Muscle layer of duodenum (tissue), 2 donors: ENCODE results near the gene APOBEC3G.

Experiments used
- H3K27ac ChIP-seq: one replicate; pipeline ENCODE4 v1.7.0; 2013; ENCODE audit warnings: mild to moderate bottlenecking, low read length
- H3K27me3 ChIP-seq: one replicate; pipeline ENCODE4 v1.7.0; 2013; ENCODE audit warnings: low read depth, mild to moderate bottlenecking, control low read depth, low read length
- H3K36me3 ChIP-seq, 2 donors: one replicate each; pipeline ENCODE4 v1.7.0; 2013; ENCODE audit warnings: low read length in 2 of 2, control low read depth in 1 of 2, mild to moderate bottlenecking in 1 of 2; ENCODE audit not compliant: insufficient read depth in 2 of 2, control insufficient read depth in 1 of 2
- H3K4me1 ChIP-seq, 2 donors: one replicate each; pipeline ENCODE4 v1.7.0; 2013; ENCODE audit warnings: low read length in 2 of 2, mild to moderate bottlenecking in 2 of 2, control low read depth in 1 of 2, moderate library complexity in 1 of 2; ENCODE audit not compliant: insufficient read depth in 2 of 2, control insufficient read depth in 1 of 2
- H3K4me3 ChIP-seq, 2 donors: one replicate each; pipeline ENCODE4 v1.7.0; 2013; ENCODE audit warnings: low read length in 2 of 2, low read depth in 1 of 2, mild to moderate bottlenecking in 1 of 2
- H3K9me3 ChIP-seq, 2 donors: one replicate each; pipeline ENCODE4 v1.7.0; 2013; ENCODE audit warnings: low read length in 2 of 2, control low read depth in 1 of 2, mild to moderate bottlenecking in 1 of 2; ENCODE audit not compliant: control insufficient read depth in 1 of 2
- donor health status: healthy.

APOBEC3G gene

GRCh38 chr22:39110631-39111561, 33.8 kb downstream of the APOBEC3G start:
- no peak overlapping the region for H3K27ac ChIP-seq
- no peaks in the 10 kb centered on the region for H3K27me3 ChIP-seq
- H3K4me1 ChIP-seq: no peaks in the 10 kb centered on the region
- H3K9me3 ChIP-seq: no peaks in the 10 kb centered on the region
- H3K4me3 ChIP-seq: no peak overlapping the region
- H3K36me3 ChIP-seq: no peaks in the 10 kb centered on the region

GRCh38 chr22:39114112-39114511, 37.0 kb downstream of the APOBEC3G start:
- Histone ChIP-seq H3K27ac (no peak overlapping the region), H3K9me3 (no peaks in the 10 kb centered on the region), H3K27me3 (no peaks in the 10 kb centered on the region), H3K36me3 (no peaks in the 10 kb centered on the region), H3K4me1 (no peaks in the 10 kb centered on the region), H3K4me3 (no peak overlapping the region)

GRCh38 chr22:39115570-39115969, 38.5 kb downstream of the APOBEC3G start:
- no peaks in the 10 kb centered on the region for H3K27me3 ChIP-seq
- no peak overlapping the region for H3K27ac ChIP-seq
- no peaks in the 10 kb centered on the region for H3K9me3 ChIP-seq
- H3K4me1 ChIP-seq: no peaks in the 10 kb centered on the region
- H3K36me3 ChIP-seq: no peaks in the 10 kb centered on the region
- no peak overlapping the region for H3K4me3 ChIP-seq

GRCh38 chr22:39115977-39116621, 39.0 kb downstream of the APOBEC3G start:
- Histone ChIP-seq H3K4me3 (no peak overlapping the region), H3K27ac (no peak overlapping the region), H3K36me3 (no peaks in the 10 kb centered on the region), H3K27me3 (no peaks in the 10 kb centered on the region), H3K4me1 (no peaks in the 10 kb centered on the region), H3K9me3 (no peaks in the 10 kb centered on the region)

- no peaks in the 10 kb centered on the region for H3K27me3 ChIP-seq
- no peaks in the 10 kb centered on the region for H3K4me1 ChIP-seq
- H3K27ac ChIP-seq: no peak overlapping the region
- H3K4me3 ChIP-seq: no peak overlapping the region
- H3K36me3 ChIP-seq: no peaks in the 10 kb centered on the region
- no peaks in the 10 kb centered on the region for H3K9me3 ChIP-seq
Observed at GRCh38 chr22:39117585-39118191, 40.6 kb downstream of the APOBEC3G start.

GRCh38 chr22:39120983-39121382, 43.9 kb downstream of the APOBEC3G start:
- Histone ChIP-seq H3K4me1 (no peaks in the 10 kb centered on the region), H3K36me3 (no peaks in the 10 kb centered on the region), H3K27ac (no peak overlapping the region), H3K9me3 (no peaks in the 10 kb centered on the region), H3K27me3 (no peaks in the 10 kb centered on the region), H3K4me3 (no peak overlapping the region)

GRCh38 chr22:39122772-39123470, 45.8 kb downstream of the APOBEC3G start:
- Histone ChIP-seq H3K27ac (no peak overlapping the region), H3K9me3 (no peaks in the 10 kb centered on the region), H3K4me1 (no peaks in the 10 kb centered on the region), H3K27me3 (no peaks in the 10 kb centered on the region), H3K4me3 (no peak overlapping the region), H3K36me3 (no peaks in the 10 kb centered on the region)

- Histone ChIP-seq H3K4me3 (no peak overlapping the region), H3K36me3 (no peaks in the 10 kb centered on the region), H3K9me3 (no peaks in the 10 kb centered on the region), H3K4me1 (no peaks in the 10 kb centered on the region), H3K27me3 (no peaks in the 10 kb centered on the region), H3K27ac (no peak overlapping the region)
Observed at GRCh38 chr22:39123751-39124581, 46.9 kb downstream of the APOBEC3G start.

GRCh38 chr22:39125622-39126021, 48.5 kb downstream of the APOBEC3G start:
- H3K9me3 ChIP-seq: no peaks in the 10 kb centered on the region
- H3K4me1 ChIP-seq: peaks cover 0 to 4% of the 10 kb centered on the region in 2 donors
- no peak overlapping the region for H3K27ac ChIP-seq
- H3K27me3 ChIP-seq: no peaks in the 10 kb centered on the region
- H3K4me3 ChIP-seq: no peak overlapping the region
- H3K36me3 ChIP-seq: peaks cover 0 to 3% of the 10 kb centered on the region in 2 donors

- H3K27me3 ChIP-seq: no peaks in the 10 kb centered on the region
- H3K9me3 ChIP-seq: no peaks in the 10 kb centered on the region
- peaks cover 0 to 16% of the 10 kb centered on the region in 2 donors for H3K4me1 ChIP-seq
- H3K4me3 ChIP-seq: no peak overlapping the region
- peaks cover 12 to 15% of the 10 kb centered on the region in 2 donors for H3K36me3 ChIP-seq
- no peak overlapping the region for H3K27ac ChIP-seq
Observed at GRCh38 chr22:39128508-39128907, 51.4 kb downstream of the APOBEC3G start.
